Stimulated activated CD4-positive, alpha-beta T cell treated with anti-CD3 and anti-CD28 coated beads, Interleukin-4, amount 100 ng/mL, for 4 hours (primary cell): ENCODE results near the gene SLIT3.
"Not testable (repeated sequence)": the region's sequence is repeated elsewhere in the genome, so short reads cannot be mapped to it uniquely, and the experiment has no call there.

Source experiments
- DNase-seq, 2 experiments: peaks; one replicate each; pipeline ENCODE4 v3.0.0-alpha.2; 2020

Gene SLIT3

GRCh38 chr5:169168280-169168679 lies 132.7 kb downstream of the SLIT3 start:
- no peak for DNase-seq

- DNase-seq = no peak
Observed at GRCh38 chr5:169166078-169166477, 134.9 kb downstream of the SLIT3 start.

GRCh38 chr5:169165052-169165451 lies 135.9 kb downstream of the SLIT3 start:
- no peak for DNase-seq

GRCh38 chr5:169164481-169164925 lies 136.4 kb downstream of the SLIT3 start:
- DNase-seq = no peak

GRCh38 chr5:169162407-169162806 lies 138.5 kb downstream of the SLIT3 start:
- no peak for DNase-seq

GRCh38 chr5:169161022-169161680 lies 139.8 kb downstream of the SLIT3 start:
- DNase-seq = no peak

- DNase-seq = no peak
Observed at GRCh38 chr5:169160405-169160901, 140.5 kb downstream of the SLIT3 start.

- DNase-seq = no peak
Observed at GRCh38 chr5:169158764-169159163, 142.2 kb downstream of the SLIT3 start.

GRCh38 chr5:169157064-169157463 lies 143.9 kb downstream of the SLIT3 start:
- DNase-seq = no peak

GRCh38 chr5:169154679-169155078 lies 146.3 kb downstream of the SLIT3 start:
- DNase-seq = no peak

- DNase-seq = no peak
Observed at GRCh38 chr5:169153405-169153804, 147.5 kb downstream of the SLIT3 start.

- DNase-seq = no peak
Observed at GRCh38 chr5:169152946-169153345, 148.0 kb downstream of the SLIT3 start.

GRCh38 chr5:169152453-169152852 lies 148.5 kb downstream of the SLIT3 start:
- no peak for DNase-seq

GRCh38 chr5:169151051-169151805 lies 149.7 kb downstream of the SLIT3 start:
- no peak for DNase-seq

GRCh38 chr5:169150108-169150507 lies 150.8 kb downstream of the SLIT3 start:
- no peak for DNase-seq

GRCh38 chr5:169149317-169149716 lies 151.6 kb downstream of the SLIT3 start:
- no peak for DNase-seq

- no peak for DNase-seq
Observed at GRCh38 chr5:169148138-169148740, 152.7 kb downstream of the SLIT3 start.

GRCh38 chr5:169147534-169147933 lies 153.4 kb downstream of the SLIT3 start:
- no peak for DNase-seq

- DNase-seq = no peak
Observed at GRCh38 chr5:169146158-169146557, 154.8 kb downstream of the SLIT3 start.

- no peak for DNase-seq
Observed at GRCh38 chr5:169142264-169142970, 158.5 kb downstream of the SLIT3 start.

GRCh38 chr5:169140215-169140614 lies 160.7 kb downstream of the SLIT3 start:
- not testable (repeated sequence) for DNase-seq

- no peak for DNase-seq
Observed at GRCh38 chr5:169139480-169140050, 161.4 kb downstream of the SLIT3 start.

GRCh38 chr5:169133531-169133930 lies 167.4 kb downstream of the SLIT3 start:
- no peak for DNase-seq
